DMS53 treated with DMSO at 0.1 percent for 48 hours (cell line): Measurements from ENCODE around the gene CCDC74B.
"Not testable (repeated sequence)": the region's sequence is repeated elsewhere in the genome, so short reads cannot be mapped to it uniquely, and the experiment has no call there.

Experiments used
- DNase-seq: peaks from one replicate; lab custom pipeline; 2025; ENCODE audit not compliant: unreplicated experiment; lab: John Stamatoyannopoulos, UW

Gene CCDC74B

GRCh38 chr2:130120924-130121323, 24.0 kb downstream of the CCDC74B start:
- not testable (repeated sequence) for DNase-seq

DNA sequence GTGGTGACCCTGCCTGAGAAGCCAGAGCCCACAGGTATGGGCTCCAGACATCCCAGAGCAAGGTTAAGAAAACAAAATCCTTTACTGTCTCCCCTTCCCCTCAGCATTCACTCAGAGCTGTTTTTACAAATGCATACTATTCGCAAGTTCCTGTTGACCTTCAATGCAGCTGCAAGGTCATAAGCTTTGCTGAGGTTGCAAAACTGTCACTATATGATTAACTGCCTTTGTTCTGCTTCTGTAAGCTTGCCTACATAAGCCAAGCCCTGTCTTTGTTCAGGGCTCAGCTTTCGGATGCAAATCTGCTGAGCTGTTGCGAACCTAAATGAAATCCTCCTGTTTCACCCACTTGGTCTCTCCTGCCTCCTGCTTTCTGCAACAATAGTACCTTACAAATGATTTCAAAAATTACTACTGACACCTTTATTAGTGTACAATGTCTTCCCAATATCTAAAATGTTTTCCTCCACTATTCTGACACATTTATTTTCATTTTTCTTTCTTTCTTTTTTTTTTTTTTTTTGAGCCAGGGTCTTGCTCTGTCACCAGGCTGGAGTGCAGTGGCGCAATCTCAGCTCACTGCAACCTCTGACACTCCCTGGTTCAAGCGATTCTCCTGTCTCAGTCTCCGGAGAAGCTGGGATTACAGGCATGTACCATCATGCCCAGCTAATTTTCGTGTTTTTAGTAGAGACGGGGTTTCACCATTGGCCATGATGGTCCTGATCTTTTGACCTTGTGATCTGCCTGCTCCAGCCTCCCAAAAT, 42.1 kb downstream of the CCDC74B start:
- not testable (repeated sequence) for DNase-seq
